AG09319 (cell line): Measurements from ENCODE around the gene FUCA2.

ENCODE experiments used
- DNase-seq: peaks from one replicate; pipeline ENCODE4 v3.0.0-alpha.2; 2010; ENCODE audit warnings: low read depth; ENCODE audit errors: extremely low read depth
- CTCF ChIP-seq: IDR thresholded peaks from 2 replicates; pipeline ENCODE4 v1.5.1; 2011; ENCODE audit warnings: low read depth, mild to moderate bottlenecking, inconsistent platforms, low read length, moderate library complexity

FUCA2 gene

GRCh38 chr6:143496974-143497373, 14.5 kb downstream of the FUCA2 start:
- DNase-seq: no peak
- TF ChIP-seq CTCF: no peak

- no peak for TF ChIP-seq CTCF
- no peak for DNase-seq
Measured at GRCh38 chr6:143490775-143491174, 20.7 kb downstream of the FUCA2 start.

- no peak for DNase-seq
- no peak for TF ChIP-seq CTCF
Measured at GRCh38 chr6:143490244-143490643, 21.3 kb downstream of the FUCA2 start.

- no peak for DNase-seq
- no peak for TF ChIP-seq CTCF
Measured at GRCh38 chr6:143486752-143487151, 24.8 kb downstream of the FUCA2 start.

- TF ChIP-seq CTCF: no peak
- DNase-seq: no peak
Measured at GRCh38 chr6:143485967-143486366, 25.6 kb downstream of the FUCA2 start.

- no peak for TF ChIP-seq CTCF
- no peak for DNase-seq
Measured at GRCh38 chr6:143482593-143482992, 28.9 kb downstream of the FUCA2 start.

- no peak for DNase-seq
- no peak for TF ChIP-seq CTCF
Measured at GRCh38 chr6:143478479-143479062, 32.9 kb downstream of the FUCA2 start.
